ENCODE data around the gene GTF2H1. TPM values are rescaled to one million over a fixed set of nuclear protein-coding genes. Genes with fewer than 3 reads are reported as not detected.

GTF2H1 gene
- total and polyA plus RNA-seq, 9 of the 15 experiments (the other 6 are each of a cell fraction or from before 2014, with no cell fraction given), result 56.9 to 126 (median 92.1) TPM

GRCh38 chr11:18321969-18322711 lies at the start of gene GTF2H1, which contains the start of gene HPS5 (continued):
- TF ChIP-seq E2F4 (CRISPR knock-in tag; IDR thresholded peaks at IDR 0.05; ENCODE audit: low read depth), result peak; percentile 89
- TF ChIP-seq ZBTB33 (CRISPR knock-in tag; IDR thresholded peaks at IDR 0.05), result peak; percentile 39; the same call in 1 of the 2 replicates
- TF ChIP-seq PKNOX1 (IDR thresholded peaks at IDR 0.05), result peak; percentile 46
- TF ChIP-seq TFE3 (CRISPR knock-in tag; IDR thresholded peaks at IDR 0.05), result peak; percentile 99
- TF ChIP-seq FUS (optimal IDR thresholded peaks at IDR 0.05; ENCODE audit: low read depth, low read length), result no peak
- 0 out of 2 replicates have a peak, but pooled peaks have one; percentile 31 for TF ChIP-seq XRCC5 (IDR thresholded peaks at IDR 0.05; ENCODE audit: low read depth, low read length)
- no peak for TF ChIP-seq PREB (CRISPR knock-in tag; IDR thresholded peaks at IDR 0.05)
- TF ChIP-seq SIN3A (IDR thresholded peaks at IDR 0.05; ENCODE audit: borderline replicate concordance in 2 of 2, control insufficient read depth in 1 of 2, low read depth in 2 of 2, low read length in 2 of 2), result peak in 1 of 2 experiments; percentile 88; a peak in 2 of 4 replicates
- TF ChIP-seq TEAD1 (CRISPR knock-in tag; IDR thresholded peaks at IDR 0.05), result peak; percentile 24 to 92; a peak in 2 of 4 replicates
- TF ChIP-seq TCF7L2 (IDR thresholded peaks at IDR 0.05; ENCODE audit: low read depth, low read length), result no peak
- TF ChIP-seq ZBED1 (IDR thresholded peaks at IDR 0.05), result no peak
- TF ChIP-seq THRAP3 (IDR thresholded peaks at IDR 0.05; ENCODE audit: borderline replicate concordance), result no peak
- peak; percentile 99 for TF ChIP-seq GABPB1 (CRISPR knock-in tag; IDR thresholded peaks at IDR 0.05)
- TF ChIP-seq ZNF561 (CRISPR knock-in tag; conservative IDR thresholded peaks at IDR 0.05), result no peak
- TF ChIP-seq IRF9 (tag; IDR thresholded peaks at IDR 0.05), result no peak
- peak; percentile 93 for TF ChIP-seq MITF (IDR thresholded peaks at IDR 0.05)
- 0 out of 2 replicates have a peak, but pooled peaks have one; percentile 67 for TF ChIP-seq CBX1 (IDR thresholded peaks at IDR 0.05; ENCODE audit: low read depth)

All from K562 (cell line).